Astrocyte (in vitro differentiated cells and primary cell): ENCODE measurements around the gene LDLRAD4. TPM values are rescaled to one million over a fixed set of nuclear protein-coding genes. Genes with fewer than 3 reads are reported as not detected.

Experiments
- DNase-seq: peaks from one replicate; pipeline ENCODE4 v3.0.0-alpha.2; 2010; ENCODE audit warnings: low read depth
- FAIRE-seq: peaks from 2 replicates; lab custom pipeline; 2011; peaks lifted over from hg19 to GRCh38; lab: Jason Lieb, UNC
- H2AFZ ChIP-seq: 2 replicates; pipeline ENCODE4 v1.6.0; 2012; ENCODE audit warnings: low read depth, low read length, inconsistent platforms
- H3K27ac ChIP-seq: 2 replicates; pipeline ENCODE4 v1.5.1; 2011; ENCODE audit warnings: low read depth, low read length, inconsistent platforms
- H3K27me3 ChIP-seq: 2 replicates; pipeline ENCODE4 v1.6.0; 2011; ENCODE audit warnings: low read length, inconsistent platforms; ENCODE audit not compliant: insufficient read depth
- H3K36me3 ChIP-seq: 2 replicates; pipeline ENCODE4 v1.5.1; 2011; ENCODE audit warnings: low read length, inconsistent platforms; ENCODE audit not compliant: insufficient read depth
- H3K4me1 ChIP-seq: 2 replicates; pipeline ENCODE4 v1.5.1; 2011; ENCODE audit warnings: low read length, inconsistent platforms; ENCODE audit not compliant: insufficient read depth
- H3K4me2 ChIP-seq: 2 replicates; pipeline ENCODE4 v1.6.0; 2012; ENCODE audit warnings: low read length, inconsistent platforms
- H3K4me3 ChIP-seq: 2 replicates; pipeline ENCODE4 v1.5.1; 2011; ENCODE audit warnings: low read depth, mild to moderate bottlenecking, low read length, inconsistent platforms; ENCODE audit not compliant: insufficient read depth
- H3K79me2 ChIP-seq: 2 replicates; pipeline ENCODE4 v1.6.0; 2012; ENCODE audit warnings: mild to moderate bottlenecking, low read length, inconsistent platforms; ENCODE audit not compliant: insufficient read depth
- H3K9ac ChIP-seq: 2 replicates; pipeline ENCODE4 v1.6.0; 2012; ENCODE audit warnings: mild to moderate bottlenecking, low read length, inconsistent platforms
- H3K9me3 ChIP-seq: 2 replicates; pipeline ENCODE4 v1.5.1; 2012; ENCODE audit warnings: low read depth, mild to moderate bottlenecking, low read length, inconsistent platforms; ENCODE audit not compliant: insufficient read depth
- H4K20me1 ChIP-seq: 2 replicates; pipeline ENCODE4 v1.6.0; 2012; ENCODE audit warnings: low read length, inconsistent platforms; ENCODE audit not compliant: insufficient read depth
- H3K27ac Mint-ChIP-seq: one replicate; pipeline ENCODE4 v1.8.0; 2021; ENCODE audit warnings: mild to moderate bottlenecking, mixed read lengths; ENCODE audit not compliant: unreplicated experiment
- H3K27me3 Mint-ChIP-seq: one replicate; pipeline ENCODE4 v1.8.0; 2021; ENCODE audit warnings: low read depth, mixed read lengths; ENCODE audit not compliant: unreplicated experiment
- H3K36me3 Mint-ChIP-seq: one replicate; pipeline ENCODE4 v1.8.0; 2021; ENCODE audit warnings: low read depth, mixed read lengths; ENCODE audit not compliant: unreplicated experiment
- H3K4me1 Mint-ChIP-seq: one replicate; pipeline ENCODE4 v1.8.0; 2021; ENCODE audit warnings: low read depth, mixed read lengths; ENCODE audit not compliant: unreplicated experiment
- H3K4me3 Mint-ChIP-seq: one replicate; pipeline ENCODE4 v1.8.0; 2021; ENCODE audit warnings: mild to moderate bottlenecking, moderate library complexity, mixed read lengths; ENCODE audit not compliant: unreplicated experiment
- H3K9me3 Mint-ChIP-seq: one replicate; pipeline ENCODE4 v1.8.0; 2021; ENCODE audit warnings: mild to moderate bottlenecking, mixed read lengths; ENCODE audit not compliant: unreplicated experiment
- CTCF ChIP-seq: IDR thresholded peaks from 2 replicates; pipeline ENCODE4 v1.5.1; 2011; ENCODE audit warnings: low read depth, mild to moderate bottlenecking, inconsistent platforms, low read length, moderate library complexity; ENCODE audit not compliant: insufficient read depth
- EZH2 ChIP-seq: IDR thresholded peaks from 2 replicates; pipeline ENCODE4 v1.6.1; 2012; ENCODE audit warnings: mild to moderate bottlenecking, low read length, inconsistent platforms; ENCODE audit not compliant: insufficient read depth
- total RNA-seq: library from RNA; stranded (reverse); gene quantifications from 2 replicates; pipeline ENCODE4 v1.2.1, GENCODE V29; 2021

The LDLRAD4 gene
- total RNA-seq, 1 donor from 2014 or later = 26.0 TPM

DNA sequence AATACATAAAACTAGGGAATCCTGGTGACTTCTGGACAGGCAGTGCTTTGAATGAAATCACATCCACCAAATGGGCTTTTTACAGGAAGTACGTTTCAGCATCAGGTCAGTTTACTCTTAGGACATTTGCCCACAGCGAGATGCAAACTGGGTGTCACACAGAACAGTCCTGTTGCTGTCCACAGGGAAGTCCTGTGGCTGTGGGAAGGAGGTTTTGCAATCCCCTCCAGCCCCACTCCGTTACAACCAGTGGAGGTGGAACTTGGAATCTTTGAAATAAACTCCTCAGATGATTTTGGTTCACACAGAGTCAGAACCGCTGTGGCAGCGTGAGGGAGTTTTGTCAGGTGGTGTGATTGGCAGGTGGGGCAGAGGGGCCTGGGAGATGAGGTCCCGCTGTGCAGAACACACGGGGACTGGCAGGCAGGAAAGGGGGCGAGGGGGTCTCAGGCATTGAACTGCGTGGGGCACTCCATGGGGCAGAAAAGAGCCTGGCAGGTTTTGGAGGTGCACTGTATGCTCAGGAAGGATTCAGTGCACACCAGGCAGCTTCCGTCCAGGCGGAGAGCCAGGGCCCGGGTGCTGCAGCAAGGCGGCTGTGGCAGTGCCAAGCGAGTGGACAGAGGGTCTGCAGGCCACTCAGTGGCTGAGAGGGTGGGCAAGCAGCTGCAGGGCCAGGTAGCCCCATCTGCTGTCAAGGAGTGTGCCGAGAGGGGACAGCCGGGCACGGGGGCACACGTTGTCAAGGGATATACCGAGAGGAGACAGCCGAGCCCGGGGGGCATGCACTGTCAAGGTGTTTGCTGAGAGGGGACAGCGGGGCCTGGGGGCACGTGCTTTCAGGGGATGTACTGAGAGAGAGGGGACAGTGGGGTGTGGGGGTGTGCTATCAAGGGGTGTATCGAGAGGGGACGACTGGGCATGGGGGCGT, 148.7 kb downstream of the LDLRAD4 start:
- Mint-ChIP-seq H3K4me3 (no peak overlapping the region), H3K27ac (no peak overlapping the region), H3K4me1 (peaks cover 27% of the 10 kb centered on the region), H3K36me3 (no peaks in the 10 kb centered on the region), H3K9me3 (no peaks in the 10 kb centered on the region), H3K27me3 (peaks cover 3% of the 10 kb centered on the region)
- Histone ChIP-seq H3K27me3 (peaks cover 7% of the 10 kb centered on the region), H3K36me3 (no peaks in the 10 kb centered on the region), H3K9me3 (no peaks in the 10 kb centered on the region), H3K4me1 (peaks cover 11% of the 10 kb centered on the region), H3K27ac (no peak overlapping the region), H3K79me2 (no peaks in the 10 kb centered on the region), H2AFZ (no peak overlapping the region), H4K20me1 (no peaks in the 10 kb centered on the region), H3K9ac (no peak overlapping the region), H3K4me3 (no peak overlapping the region), H3K4me2 (no peak overlapping the region)
- TF ChIP-seq CTCF = no peak
- no peak for TF ChIP-seq EZH2
- DNase-seq = no peak
- no peak for FAIRE-seq

DNA sequence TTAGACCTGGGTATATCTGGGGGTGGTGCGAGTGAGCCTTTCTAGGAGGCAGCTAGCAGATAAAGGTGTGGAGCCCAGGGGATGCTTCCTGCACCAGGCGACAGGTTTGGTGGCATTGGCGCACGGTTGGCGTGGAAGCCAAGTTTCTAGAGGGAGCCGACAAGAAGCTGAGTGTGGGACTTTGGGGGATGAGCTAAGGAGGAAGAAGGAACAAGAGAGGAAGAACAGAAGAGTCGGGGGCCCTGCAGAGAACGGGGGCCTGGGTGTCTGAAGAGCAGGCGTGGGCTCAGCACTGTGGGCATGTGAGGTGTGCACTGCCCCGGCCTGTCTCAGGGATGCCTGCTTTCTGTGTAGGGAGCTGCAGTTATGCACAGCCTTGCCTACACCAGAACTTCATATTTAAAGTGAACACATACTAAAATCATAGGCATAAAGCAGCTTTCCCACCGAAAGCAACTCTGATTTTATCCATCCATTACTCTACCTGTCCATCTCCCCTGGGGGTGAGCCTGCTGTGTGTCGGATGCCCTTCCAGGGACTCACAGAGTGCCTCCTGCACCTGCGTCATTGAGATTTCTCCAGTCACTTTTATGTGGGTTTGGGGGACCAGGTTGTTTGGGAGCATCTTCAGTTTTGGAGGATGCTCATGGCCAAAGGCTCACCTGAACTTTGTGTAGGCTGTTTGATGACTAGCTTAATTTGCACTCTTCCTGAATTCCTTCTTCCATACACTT, 149.7 kb downstream of the LDLRAD4 start:
- FAIRE-seq = no peak
- Mint-ChIP-seq H3K4me1 (peaks cover 33% of the 10 kb centered on the region), H3K27me3 (no peaks in the 10 kb centered on the region), H3K36me3 (no peaks in the 10 kb centered on the region), H3K4me3 (no peak overlapping the region), H3K9me3 (no peaks in the 10 kb centered on the region), H3K27ac (no peak overlapping the region)
- H4K20me1 ChIP-seq = no peaks in the 10 kb centered on the region
- no peaks in the 10 kb centered on the region for H3K79me2 ChIP-seq
- H3K9ac ChIP-seq = no peak overlapping the region
- no peak for DNase-seq
- H3K9me3 ChIP-seq = no peaks in the 10 kb centered on the region
- H3K4me2 ChIP-seq = no peak overlapping the region
- no peak overlapping the region for H2AFZ ChIP-seq
- no peaks in the 10 kb centered on the region for H3K36me3 ChIP-seq
- no peak overlapping the region for H3K4me3 ChIP-seq
- peaks cover 7% of the 10 kb centered on the region for H3K27me3 ChIP-seq
- H3K4me1 ChIP-seq = peaks cover 11% of the 10 kb centered on the region
- H3K27ac ChIP-seq = no peak overlapping the region
- no peak for TF ChIP-seq EZH2
- no peak for TF ChIP-seq CTCF
